Astrocyte of the spinal cord (primary cell): ENCODE measurements around the gene TTC3.
A peak's percentile ranks its signal among the peaks of the same experiment; 100 is the strongest.

Experiments
- DNase-seq: peaks from one replicate; pipeline ENCODE4 v3.0.0; 2011; ENCODE audit warnings: low read depth, low spot score
- H3K4me3 ChIP-seq: 2 replicates; pipeline ENCODE4 v1.5.1; 2011; ENCODE audit warnings: low read depth, mild to moderate bottlenecking, low read length, moderate library complexity
- CTCF ChIP-seq: IDR thresholded peaks from 2 replicates; pipeline ENCODE4 v1.5.1; 2012; ENCODE audit warnings: low read depth, mild to moderate bottlenecking, low read length, inconsistent platforms
- in situ Hi-C: cut with HindIII; loops from 2 replicates; pipeline ENCODE4 v1.10.0; 2017; ENCODE audit warnings: low sequenced_read_pairs

Gene TTC3

GRCh38 chr21:37159053-37159776, 86.2 kb downstream of the TTC3 start:
- no peak for DNase-seq

GRCh38 chr21:37159949-37160348, 86.9 kb downstream of the TTC3 start:
- in situ Hi-C loops: no loop called here
- DNase-seq: no peak
- TF ChIP-seq CTCF: no peak
- H3K4me3 ChIP-seq: no peak overlapping the region

More at GRCh38 chr21:37159053-37159776, 86.2 kb downstream of the TTC3 start:
- TF ChIP-seq CTCF: no peak
- H3K4me3 ChIP-seq: no peak overlapping the region
- in situ Hi-C loops: no loop called here

GRCh38 chr21:37164742-37165141, 91.7 kb downstream of the TTC3 start:
- no peak for DNase-seq
- in situ Hi-C loops: no loop called here
- no peak overlapping the region for H3K4me3 ChIP-seq
- TF ChIP-seq CTCF: no peak

- DNase-seq: no peak
- TF ChIP-seq CTCF: no peak
- in situ Hi-C loops: no loop called here
- H3K4me3 ChIP-seq: no peak overlapping the region
Measured at GRCh38 chr21:37165586-37165985, 92.5 kb downstream of the TTC3 start.

GRCh38 chr21:37166733-37167132, 93.7 kb downstream of the TTC3 start:
- peak; percentile 0 for TF ChIP-seq CTCF
- in situ Hi-C loops: no loop called here
- no peak for DNase-seq
- no peak overlapping the region for H3K4me3 ChIP-seq

GRCh38 chr21:37168666-37169065, 95.6 kb downstream of the TTC3 start:
- DNase-seq: no peak
- in situ Hi-C loops: no loop called here
- no peak overlapping the region for H3K4me3 ChIP-seq
- TF ChIP-seq CTCF: no peak
